HepG2 (cell line): ENCODE data around the gene ZNRF4. TPM values are rescaled to one million over a fixed set of nuclear protein-coding genes. Genes with fewer than 3 reads are reported as not detected.

Source experiments
- CREM ChIP-seq, 2 experiments: sonication (generic) in 1 of 2; formaldehyde crosslinking in 1 of 2; IDR thresholded peaks; 2 replicates each; pipeline versions ENCODE4 v1.4.0 to v1.6.1; 2016 to 2020; ENCODE audit warnings: antibody characterized with exemption in 1 of 2, mild to moderate bottlenecking in 1 of 2, missing genetic modification reagents in 1 of 2
- HOXA9 ChIP-seq: sonication (generic); formaldehyde crosslinking; IDR thresholded peaks from 2 replicates; pipeline ENCODE4 v1.8.1; 2022; ENCODE audit warnings: missing genetic modification reagents, mild to moderate bottlenecking, moderate library complexity, borderline replicate concordance
- MED13 ChIP-seq: sonication (generic); formaldehyde crosslinking; IDR thresholded peaks from 2 replicates; pipeline ENCODE4 v1.5.0; 2020; ENCODE audit warnings: missing genetic modification reagents
- NFKB2 ChIP-seq: sonication (generic); formaldehyde crosslinking; IDR thresholded peaks from 2 replicates; pipeline ENCODE4 v1.4.0; 2020; ENCODE audit warnings: missing genetic modification reagents, borderline replicate concordance
- RBAK ChIP-seq: sonication (generic); formaldehyde crosslinking; IDR thresholded peaks from 2 replicates; pipeline ENCODE4 v1.5.1; 2020; ENCODE audit warnings: mild to moderate bottlenecking, missing genetic modification reagents
- ZNF329 ChIP-seq: sonication (generic); formaldehyde crosslinking; IDR thresholded peaks from 2 replicates; pipeline ENCODE4 v1.9.0; 2021; ENCODE audit warnings: low read depth, mild to moderate bottlenecking, missing genetic modification reagents
- ZNF350 ChIP-seq: sonication (generic); formaldehyde crosslinking; IDR thresholded peaks from 2 replicates; pipeline ENCODE4 v1.4.0; 2020; ENCODE audit warnings: mild to moderate bottlenecking, low read depth, missing genetic modification reagents, borderline replicate concordance
- ZNF883 ChIP-seq: sonication (generic); formaldehyde crosslinking; IDR thresholded peaks from 2 replicates; pipeline ENCODE4 v1.5.1; 2020; ENCODE audit warnings: mild to moderate bottlenecking, missing genetic modification reagents; ENCODE audit errors: not compliant biosample characterization
- ZSCAN21 ChIP-seq: sonication (generic); formaldehyde crosslinking; IDR thresholded peaks from 2 replicates; pipeline ENCODE4 v1.8.0; 2022; ENCODE audit warnings: mild to moderate bottlenecking, missing genetic modification reagents, moderate library complexity, borderline replicate concordance
- polyA plus RNA-seq, 8 experiments: library from polyadenylated mRNA; depleted of rRNA in 3 of 8; stranded (reverse) in 7 of 8; unstranded in 1 of 8; fragments of >200 nt; fragmentation: Illumina TruSeq in 4 of 8; extraction: Trizol in 4 of 8; gene quantifications; 2 replicates each; pipeline versions ENCODE4 v1.2.1 to v1.2.3, GENCODE V29; 2011 to 2016; ENCODE audit warnings: low read depth in 4 of 8, missing spikeins in 1 of 8, mixed read lengths in 1 of 8; ENCODE audit not compliant: insufficient read depth in 1 of 8
- total RNA-seq, 5 experiments: library from RNA; depleted of rRNA; stranded (reverse); fragments of >200 nt; fragmentation: Illumina TruSeq; extraction: Trizol; gene quantifications; 2 replicates each; pipeline ENCODE4 v1.2.3, GENCODE V29; 2016; ENCODE audit warnings: low read depth in 1 of 5
- TF ChIP-seq, protein P1 (sequence below): sonication (generic); formaldehyde crosslinking; IDR thresholded peaks from 2 replicates; pipeline ENCODE4 v1.4.0; 2020; ENCODE audit warnings: low read depth, missing genetic modification reagents

ZNRF4 gene
- total and polyA plus RNA-seq, 2 of the 13 experiments (the other 11 are each of a cell fraction or from before 2014, with no cell fraction given) = not detected

DNA sequence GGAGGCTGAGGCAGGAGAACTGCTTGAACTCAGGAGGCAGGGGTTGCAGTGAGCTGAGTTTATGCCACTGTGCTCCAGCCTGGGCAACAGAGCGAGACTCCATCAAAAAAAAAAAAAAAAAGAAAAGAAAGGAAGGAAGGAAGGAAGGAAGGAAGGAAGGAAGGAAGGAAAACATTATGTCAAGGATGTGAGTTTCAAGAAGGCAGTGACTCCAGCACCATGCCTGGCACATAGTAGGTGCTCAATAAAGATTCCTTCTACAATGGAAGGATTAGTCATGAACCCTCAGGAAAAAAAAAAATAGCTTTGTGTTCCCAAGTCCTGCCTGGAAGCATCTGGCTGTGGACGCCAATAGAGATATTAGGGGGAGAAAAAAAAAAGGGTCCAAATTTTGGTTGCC lies 10.1 kb upstream of the ZNRF4 start (continued):
- TF ChIP-seq, protein P1, sequence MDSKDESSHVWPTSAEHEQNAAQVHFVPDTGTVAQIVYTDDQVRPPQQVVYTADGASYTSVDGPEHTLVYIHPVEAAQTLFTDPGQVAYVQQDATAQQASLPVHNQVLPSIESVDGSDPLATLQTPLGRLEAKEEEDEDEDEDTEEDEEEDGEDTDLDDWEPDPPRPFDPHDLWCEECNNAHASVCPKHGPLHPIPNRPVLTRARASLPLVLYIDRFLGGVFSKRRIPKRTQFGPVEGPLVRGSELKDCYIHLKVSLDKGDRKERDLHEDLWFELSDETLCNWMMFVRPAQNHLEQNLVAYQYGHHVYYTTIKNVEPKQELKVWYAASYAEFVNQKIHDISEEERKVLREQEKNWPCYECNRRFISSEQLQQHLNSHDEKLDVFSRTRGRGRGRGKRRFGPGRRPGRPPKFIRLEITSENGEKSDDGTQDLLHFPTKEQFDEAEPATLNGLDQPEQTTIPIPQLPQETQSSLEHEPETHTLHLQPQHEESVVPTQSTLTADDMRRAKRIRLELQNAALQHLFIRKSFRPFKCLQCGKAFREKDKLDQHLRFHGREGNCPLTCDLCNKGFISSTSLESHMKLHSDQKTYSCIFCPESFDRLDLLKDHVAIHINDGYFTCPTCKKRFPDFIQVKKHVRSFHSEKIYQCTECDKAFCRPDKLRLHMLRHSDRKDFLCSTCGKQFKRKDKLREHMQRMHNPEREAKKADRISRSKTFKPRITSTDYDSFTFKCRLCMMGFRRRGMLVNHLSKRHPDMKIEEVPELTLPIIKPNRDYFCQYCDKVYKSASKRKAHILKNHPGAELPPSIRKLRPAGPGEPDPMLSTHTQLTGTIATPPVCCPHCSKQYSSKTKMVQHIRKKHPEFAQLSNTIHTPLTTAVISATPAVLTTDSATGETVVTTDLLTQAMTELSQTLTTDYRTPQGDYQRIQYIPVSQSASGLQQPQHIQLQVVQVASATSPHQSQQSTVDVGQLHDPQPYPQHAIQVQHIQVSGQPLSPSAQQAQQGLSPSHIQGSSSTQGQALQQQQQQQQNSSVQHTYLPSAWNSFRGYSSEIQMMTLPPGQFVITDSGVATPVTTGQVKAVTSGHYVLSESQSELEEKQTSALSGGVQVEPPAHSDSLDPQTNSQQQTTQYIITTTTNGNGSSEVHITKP (CRISPR knock-in tag) = no peak
- no peak for TF ChIP-seq HOXA9 (CRISPR knock-in tag)
- TF ChIP-seq CREM (IDR thresholded peaks at IDR 0.05) = no peak
- no peak for TF ChIP-seq CREM (CRISPR knock-in tag; IDR thresholded peaks at IDR 0.05)
- no peak for TF ChIP-seq RBAK (CRISPR knock-in tag)
- TF ChIP-seq ZNF350 (CRISPR knock-in tag) = no peak
- no peak for TF ChIP-seq MED13 (CRISPR knock-in tag)
- no peak for TF ChIP-seq NFKB2 (CRISPR knock-in tag)
- no peak for TF ChIP-seq ZSCAN21 (CRISPR knock-in tag)
- TF ChIP-seq ZNF883 (CRISPR knock-in tag) = no peak
- no peak for TF ChIP-seq ZNF329 (CRISPR knock-in tag)
- TF ChIP-seq, all 625 proteins: peak for 0
